ENCODE measurements around the gene KLK12. TPM values are rescaled to one million over a fixed set of nuclear protein-coding genes. Genes with fewer than 3 reads are reported as not detected.
"Not testable (repeated sequence)": the region's sequence is repeated elsewhere in the genome, so short reads cannot be mapped to it uniquely, and the experiment has no call there.

KLK12 gene
- total RNA-seq, 2 experiments from 2014 or later, result not detected

DNA sequence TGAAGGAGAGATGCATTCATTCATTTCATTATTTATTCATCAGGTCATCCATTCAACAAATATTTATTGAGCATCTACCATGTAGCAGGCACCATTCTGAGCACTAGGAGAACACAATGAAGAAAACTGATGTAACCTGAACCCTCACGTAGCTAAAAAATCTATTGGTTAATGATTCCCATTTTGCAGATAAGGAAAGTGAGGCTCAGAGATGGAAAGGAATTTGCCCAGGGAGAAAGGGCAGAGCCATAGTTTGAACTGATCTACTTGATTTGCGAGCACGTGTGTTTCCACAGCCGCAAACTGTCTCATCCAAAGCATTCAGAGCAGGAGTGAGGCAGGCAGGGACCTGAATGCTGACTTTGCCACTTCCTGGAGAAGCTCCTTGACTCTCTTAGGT lies 36.1 kb downstream of the KLK12 start:
- Mint-ChIP-seq H3K27ac (no peak overlapping the region), H3K9me3 (no peaks in the 10 kb centered on the region), H3K4me3 (no peak overlapping the region), H3K4me1 (peaks cover 2% of the 10 kb centered on the region), H3K27me3 (peaks cover 62% of the 10 kb centered on the region), H3K36me3 (no peaks in the 10 kb centered on the region)
- no peak for DNase-seq

DNA sequence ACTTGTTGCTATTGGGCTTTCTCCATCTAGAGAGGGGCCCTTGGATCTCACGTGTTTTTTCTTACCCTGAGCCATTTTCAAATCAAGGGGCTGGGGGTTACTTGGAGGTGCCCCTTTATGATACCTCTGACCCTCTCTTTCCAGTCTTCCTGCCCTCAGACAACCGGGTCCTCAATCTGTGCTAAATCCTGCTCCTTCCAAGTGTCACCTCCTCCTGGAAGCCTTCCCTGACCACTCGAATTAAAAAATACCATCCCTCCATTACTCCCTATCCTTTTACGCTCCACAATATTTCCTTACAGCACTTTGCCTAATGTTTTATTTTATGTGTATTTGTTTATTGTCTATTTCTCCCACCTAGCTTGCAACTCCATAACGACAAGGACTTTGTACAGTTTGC lies 36.7 kb downstream of the KLK12 start:
- Mint-ChIP-seq H3K36me3 (no peaks in the 10 kb centered on the region), H3K4me1 (peaks cover 2% of the 10 kb centered on the region), H3K4me3 (no peak overlapping the region), H3K9me3 (no peaks in the 10 kb centered on the region), H3K27me3 (peaks cover 56% of the 10 kb centered on the region), H3K27ac (no peak overlapping the region)
- no peak for DNase-seq

DNA sequence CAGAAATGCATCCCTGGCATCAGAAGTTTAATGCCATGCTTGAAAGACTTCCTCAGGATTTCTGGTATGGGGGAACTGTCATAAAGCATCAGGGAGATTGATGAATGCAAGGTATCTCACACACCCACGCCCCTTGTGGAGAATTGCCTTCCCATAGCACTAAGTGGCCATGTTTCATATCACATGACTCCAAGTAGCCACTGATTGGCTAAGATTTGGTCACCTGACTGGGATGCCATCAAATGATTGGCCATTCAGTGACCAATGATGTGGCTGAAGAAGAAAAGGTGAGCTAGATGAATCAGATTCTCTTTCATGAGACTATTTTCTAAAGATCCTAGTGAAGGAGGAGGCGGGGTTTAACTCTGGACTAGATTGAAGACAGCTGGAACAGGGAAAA lies 40.7 kb downstream of the KLK12 start:
- H3K4me1 Mint-ChIP-seq, result no peaks in the 10 kb centered on the region
- peaks cover 35% of the 10 kb centered on the region for H3K27me3 Mint-ChIP-seq
- no peak overlapping the region for H3K4me3 Mint-ChIP-seq
- DNase-seq, result no peak
- no peaks in the 10 kb centered on the region for H3K36me3 Mint-ChIP-seq
- no peaks in the 10 kb centered on the region for H3K9me3 Mint-ChIP-seq
- no peak overlapping the region for H3K27ac Mint-ChIP-seq

DNA sequence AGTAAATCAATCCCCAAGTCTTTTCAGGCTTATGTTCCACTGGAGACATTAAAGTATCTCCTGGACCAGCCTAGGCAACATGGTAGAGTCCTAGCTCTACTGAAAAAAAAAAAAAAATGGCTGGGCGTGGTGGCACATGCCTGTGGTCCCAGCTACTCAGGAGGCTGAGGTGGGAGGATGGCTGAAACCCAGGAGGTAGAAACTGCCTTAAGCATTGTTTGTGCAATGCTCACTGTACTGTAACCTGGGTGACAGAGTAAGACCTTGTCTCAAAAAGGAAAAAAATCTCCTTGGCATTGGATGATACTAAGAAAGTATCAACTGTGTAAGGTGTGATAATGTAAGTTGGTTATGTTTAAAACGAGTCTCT lies 42.2 kb downstream of the KLK12 start:
- H3K9me3 Mint-ChIP-seq, result no peaks in the 10 kb centered on the region
- no peaks in the 10 kb centered on the region for H3K4me1 Mint-ChIP-seq
- H3K4me3 Mint-ChIP-seq, result no peak overlapping the region
- H3K36me3 Mint-ChIP-seq, result no peaks in the 10 kb centered on the region
- DNase-seq, result no peak
- no peak overlapping the region for H3K27ac Mint-ChIP-seq
- H3K27me3 Mint-ChIP-seq, result peaks cover 26% of the 10 kb centered on the region

DNA sequence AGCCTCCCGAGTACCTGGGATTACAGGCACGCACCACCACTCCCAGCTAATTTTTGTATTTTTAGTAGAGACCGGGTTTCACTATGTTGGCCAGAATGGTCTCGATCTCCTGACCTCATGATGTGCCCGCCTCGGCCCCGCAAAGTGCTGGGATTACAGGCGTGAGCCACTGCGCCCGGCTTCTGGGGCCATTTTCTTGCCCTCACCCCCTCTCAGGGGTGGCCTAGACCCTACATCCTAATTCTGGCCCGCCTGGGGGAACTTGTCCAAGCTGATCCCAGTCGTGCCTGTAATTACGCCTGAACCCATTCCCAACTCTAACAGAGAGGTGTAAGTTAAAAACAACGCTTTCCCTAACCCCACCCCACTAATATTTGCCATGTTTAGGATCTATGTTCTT lies 50.4 kb downstream of the KLK12 start:
- H3K27ac Mint-ChIP-seq, H3K36me3 Mint-ChIP-seq, DNase-seq, H3K9me3 Mint-ChIP-seq, H3K4me1 Mint-ChIP-seq, H3K4me3 Mint-ChIP-seq: not testable (repeated sequence)
- H3K27me3 Mint-ChIP-seq, result peaks cover 41% of the 10 kb centered on the region

DNA sequence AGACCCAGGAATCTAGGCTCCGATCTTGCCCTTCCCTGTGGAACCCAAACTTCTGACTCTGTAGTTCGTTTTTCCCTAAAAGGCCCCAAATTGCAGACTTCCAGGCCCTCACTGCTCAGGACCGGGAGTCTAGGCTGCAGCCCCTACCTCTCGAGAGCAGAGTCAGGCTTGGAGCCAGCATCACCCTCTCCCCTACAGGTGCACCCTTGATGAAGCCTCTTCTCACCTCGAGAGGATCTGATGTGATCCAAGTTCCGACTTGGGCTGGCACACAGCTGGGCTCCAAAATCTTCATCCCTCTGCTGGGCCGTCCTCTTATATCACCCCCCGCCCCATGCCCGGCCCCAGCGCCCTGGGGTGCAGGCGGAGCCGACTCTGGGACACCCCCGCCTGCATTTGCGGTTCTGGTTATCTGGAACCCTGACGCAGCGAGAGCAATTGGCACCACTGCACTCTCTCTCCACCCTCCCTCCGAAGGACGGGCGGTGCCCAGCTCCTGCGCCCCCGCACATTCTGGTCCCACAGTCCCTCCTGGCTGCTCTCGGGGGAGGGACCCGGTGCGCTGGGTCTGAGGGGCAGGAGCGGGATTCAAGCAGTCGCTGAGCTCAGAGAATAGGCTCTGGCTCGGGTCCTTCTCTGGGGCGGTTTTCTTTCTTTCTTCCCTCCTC lies 51.0 kb downstream of the KLK12 start, which contains the start of gene KLK7:
KLK7 (minus strand) TSS at position 293 of the 668 bp plus-strand sequence. CDS start 1,518 bp downstream, outside the sequence.
- H3K9me3 Mint-ChIP-seq, result no peaks in the 10 kb centered on the region
- H3K4me3 Mint-ChIP-seq, result no peak within 1 kb of the TSS
- no peaks in the 10 kb centered on the region for H3K36me3 Mint-ChIP-seq
- DNase-seq, result no peak
- H3K27me3 Mint-ChIP-seq, result peaks cover 44% of the 10 kb centered on the region
- no peaks in the 10 kb centered on the region for H3K4me1 Mint-ChIP-seq
- H3K27ac Mint-ChIP-seq, result no peak within 1 kb of the TSS

DNA sequence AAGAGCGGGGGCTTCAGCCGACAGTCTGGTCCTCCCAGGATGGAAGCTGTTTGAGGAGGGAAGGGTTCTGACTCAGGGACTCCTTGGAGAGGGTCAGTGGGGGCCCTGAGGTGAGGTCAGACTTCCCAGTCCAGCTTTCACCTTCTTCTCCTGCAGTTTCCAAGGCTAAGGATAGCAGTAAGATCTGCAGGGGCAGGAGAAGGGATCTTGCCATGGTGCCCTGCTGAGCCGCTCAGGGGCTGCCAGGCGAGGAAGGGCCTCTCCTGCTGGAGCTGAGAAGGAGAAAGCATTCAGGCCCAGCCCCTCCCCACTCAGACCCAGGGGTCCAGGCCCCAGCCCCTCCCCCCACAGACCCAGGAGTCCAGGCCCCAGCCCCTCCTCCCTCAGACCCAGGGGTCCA lies 52.6 kb downstream of the KLK12 start:
- Mint-ChIP-seq H3K36me3 (no peaks in the 10 kb centered on the region), H3K27me3 (peaks cover 54% of the 10 kb centered on the region), H3K9me3 (no peaks in the 10 kb centered on the region), H3K27ac (no peak overlapping the region), H3K4me3 (no peak overlapping the region), H3K4me1 (no peaks in the 10 kb centered on the region)
- no peak for DNase-seq

DNA sequence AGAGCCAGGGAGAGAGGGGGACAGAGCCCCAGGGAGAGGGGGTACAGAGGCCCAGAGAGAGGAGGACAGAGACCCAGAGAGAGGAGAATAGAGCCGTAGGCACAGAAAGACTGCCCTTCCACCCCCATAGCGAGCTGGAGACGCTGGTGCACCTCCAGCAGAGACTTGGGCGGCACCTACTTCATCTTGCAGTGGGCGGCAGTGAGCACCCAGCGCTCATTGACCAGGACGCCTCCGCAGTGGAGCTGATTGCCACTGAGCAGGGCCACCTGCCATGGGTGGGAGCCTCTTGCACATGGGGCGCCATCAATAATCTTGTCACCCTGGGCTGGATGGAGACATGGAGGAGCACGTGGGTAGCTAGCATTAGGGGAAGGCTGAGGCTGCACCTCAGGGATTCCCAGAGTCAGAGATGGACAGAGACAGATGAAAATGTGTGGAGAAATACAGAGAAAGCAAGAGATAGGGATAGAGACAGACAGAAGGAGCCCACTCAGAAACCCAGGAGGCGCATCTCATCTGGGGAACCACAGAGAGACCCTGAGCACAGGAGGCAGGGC lies 53.1 kb downstream of the KLK12 start:
- Mint-ChIP-seq H3K4me3 (no peak overlapping the region), H3K27ac (no peak overlapping the region), H3K36me3 (no peaks in the 10 kb centered on the region), H3K9me3 (no peaks in the 10 kb centered on the region), H3K27me3 (peaks cover 57% of the 10 kb centered on the region), H3K4me1 (no peaks in the 10 kb centered on the region)
- no peak for DNase-seq

DNA sequence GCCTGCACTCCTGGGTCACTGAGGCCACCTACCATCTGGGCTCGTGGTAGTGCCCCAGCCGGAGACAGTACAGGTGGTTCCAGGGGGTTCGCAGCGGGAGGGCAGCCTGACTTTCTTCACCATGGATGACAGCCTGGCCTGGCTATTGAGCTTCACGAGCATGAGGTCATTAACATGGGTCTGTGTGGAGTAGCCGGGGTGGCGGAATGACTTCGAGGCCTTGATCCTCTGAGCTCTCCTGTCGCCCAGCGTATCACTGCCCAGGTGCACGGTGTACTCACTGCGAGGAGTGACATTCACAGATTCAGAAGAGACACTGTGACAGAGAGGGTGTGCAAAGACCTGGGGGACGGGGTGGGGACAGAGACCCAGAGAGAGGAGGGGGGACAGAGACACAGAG lies 54.6 kb downstream of the KLK12 start:
- no peak overlapping the region for H3K27ac Mint-ChIP-seq
- H3K4me3 Mint-ChIP-seq, result no peak overlapping the region
- H3K9me3 Mint-ChIP-seq, result no peaks in the 10 kb centered on the region
- H3K27me3 Mint-ChIP-seq, result peaks cover 68% of the 10 kb centered on the region
- H3K4me1 Mint-ChIP-seq, result no peaks in the 10 kb centered on the region
- DNase-seq, result no peak
- H3K36me3 Mint-ChIP-seq, result no peaks in the 10 kb centered on the region

DNA sequence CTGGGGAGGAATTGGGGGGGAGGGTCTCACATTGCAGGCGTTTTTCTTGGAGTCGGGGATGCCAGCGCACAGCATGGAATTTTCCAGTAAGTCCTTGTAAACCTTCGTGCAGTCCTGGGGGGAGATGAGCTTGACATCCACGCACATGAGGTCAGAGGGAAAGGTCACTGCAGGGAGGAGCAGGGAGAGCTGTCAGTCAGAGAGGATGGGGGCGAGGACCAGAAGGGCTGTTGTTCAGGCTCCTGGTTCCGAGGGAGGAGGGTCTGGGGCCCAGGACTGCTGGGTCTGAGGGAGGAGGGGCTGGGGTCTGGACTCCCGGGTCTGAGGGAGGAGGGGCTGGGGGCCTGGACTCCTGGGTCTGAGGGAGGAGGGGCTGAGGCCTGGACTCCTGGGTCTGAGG lies 55.0 kb downstream of the KLK12 start:
- no peaks in the 10 kb centered on the region for H3K4me1 Mint-ChIP-seq
- no peak overlapping the region for H3K4me3 Mint-ChIP-seq
- no peaks in the 10 kb centered on the region for H3K9me3 Mint-ChIP-seq
- no peaks in the 10 kb centered on the region for H3K36me3 Mint-ChIP-seq
- peaks cover 68% of the 10 kb centered on the region for H3K27me3 Mint-ChIP-seq
- no peak overlapping the region for H3K27ac Mint-ChIP-seq
- no peak for DNase-seq

Other genes with a start within 250 kb of the KLK12 start
- not detected for gene ACP4, start 244.6 kb downstream of the KLK12 start, total RNA-seq
- 1 to 10 TPM in 1 of 2 experiments, under 1 TPM in 1; 0.60 to 1.1 TPM for gene KLK1, start 211.2 kb downstream of the KLK12 start, total RNA-seq
- gene KLK15, start 201.4 kb downstream of the KLK12 start, total RNA-seq, result not detected
- not detected for gene KLK3, start 180.1 kb downstream of the KLK12 start, total RNA-seq
- gene KLK2, start 161.6 kb downstream of the KLK12 start, total RNA-seq, result under 1 TPM; 0.38 to 0.45 TPM
- gene KLK4, start 123.6 kb downstream of the KLK12 start, total RNA-seq, result not detected
- gene KLK5, start 82.0 kb downstream of the KLK12 start, total RNA-seq, result not detected
- gene KLK6, start 65.4 kb downstream of the KLK12 start, total RNA-seq, result not detected
- not detected for gene KLK7, start 51.1 kb downstream of the KLK12 start, total RNA-seq
- gene KLK8, start 33.4 kb downstream of the KLK12 start, total RNA-seq, result not detected
- not detected for gene KLK10, start 15.3 kb downstream of the KLK12 start, total RNA-seq
- not detected for gene KLK11, start 8.4 kb downstream of the KLK12 start, total RNA-seq
- not detected for gene KLK13, start 30.1 kb upstream of the KLK12 start, total RNA-seq
- gene KLK14, start 47.9 kb upstream of the KLK12 start, total RNA-seq, result under 1 TPM; 0.30 to 0.31 TPM
- 10 to 100 TPM; 10.9 to 11.4 TPM for gene CTU1, start 73.4 kb upstream of the KLK12 start, total RNA-seq
- gene SIGLEC9, start 89.9 kb upstream of the KLK12 start, total RNA-seq, result 1 to 10 TPM; 1.3 to 1.6 TPM
- gene SIGLEC7, start 107.3 kb upstream of the KLK12 start, total RNA-seq, result not detected
- gene CD33, start 190.1 kb upstream of the KLK12 start, total RNA-seq, result under 1 TPM; 0.24 to 0.62 TPM
- gene SIGLECL1, start 216.1 kb upstream of the KLK12 start, total RNA-seq, result not detected